GM19023 (cell line): ENCODE measurements around the gene SLC4A5.

ENCODE experiments used
- ATAC-seq: cut with Tn5 transposase; IDR thresholded peaks from one replicate; pipeline ENCODE4 v1.9.1; 2021; ENCODE audit warnings: mild to moderate bottlenecking, moderate library complexity; ENCODE audit not compliant: unreplicated experiment

The SLC4A5 gene

DNA sequence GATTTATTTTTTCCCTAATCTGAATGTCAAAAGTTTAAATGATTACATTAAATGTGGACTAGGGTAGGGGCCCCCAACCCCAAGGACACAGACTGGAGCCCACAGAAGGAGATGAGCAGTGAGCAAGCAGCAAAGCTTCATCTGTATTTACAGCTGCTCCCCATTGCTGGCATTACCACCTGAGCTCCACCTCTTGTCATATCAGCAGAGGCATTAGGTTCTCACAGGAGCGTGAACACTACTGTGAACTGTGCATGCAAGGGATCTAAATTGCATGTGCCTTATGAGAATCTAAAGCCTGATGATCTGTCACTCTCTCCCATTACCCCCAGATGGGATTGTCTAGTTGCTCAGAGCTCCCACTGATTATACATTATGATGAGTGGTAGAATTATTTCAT, 168.3 kb downstream of the SLC4A5 start:
- no peak for ATAC-seq

GRCh38 chr2:74168739-74169138, 174.5 kb downstream of the SLC4A5 start:
- ATAC-seq, result no peak
